Stimulated activated CD4-positive, alpha-beta T cell treated with anti-CD3 and anti-CD28 coated beads, Interleukin-1b, Interleukin-23, amount 100 ng/mL, for 48 hours (primary cell): ENCODE data around the gene LCNL1.

ENCODE experiments used
- DNase-seq: peaks from one replicate; pipeline ENCODE4 v3.0.0-alpha.2; 2020

Gene LCNL1

DNA sequence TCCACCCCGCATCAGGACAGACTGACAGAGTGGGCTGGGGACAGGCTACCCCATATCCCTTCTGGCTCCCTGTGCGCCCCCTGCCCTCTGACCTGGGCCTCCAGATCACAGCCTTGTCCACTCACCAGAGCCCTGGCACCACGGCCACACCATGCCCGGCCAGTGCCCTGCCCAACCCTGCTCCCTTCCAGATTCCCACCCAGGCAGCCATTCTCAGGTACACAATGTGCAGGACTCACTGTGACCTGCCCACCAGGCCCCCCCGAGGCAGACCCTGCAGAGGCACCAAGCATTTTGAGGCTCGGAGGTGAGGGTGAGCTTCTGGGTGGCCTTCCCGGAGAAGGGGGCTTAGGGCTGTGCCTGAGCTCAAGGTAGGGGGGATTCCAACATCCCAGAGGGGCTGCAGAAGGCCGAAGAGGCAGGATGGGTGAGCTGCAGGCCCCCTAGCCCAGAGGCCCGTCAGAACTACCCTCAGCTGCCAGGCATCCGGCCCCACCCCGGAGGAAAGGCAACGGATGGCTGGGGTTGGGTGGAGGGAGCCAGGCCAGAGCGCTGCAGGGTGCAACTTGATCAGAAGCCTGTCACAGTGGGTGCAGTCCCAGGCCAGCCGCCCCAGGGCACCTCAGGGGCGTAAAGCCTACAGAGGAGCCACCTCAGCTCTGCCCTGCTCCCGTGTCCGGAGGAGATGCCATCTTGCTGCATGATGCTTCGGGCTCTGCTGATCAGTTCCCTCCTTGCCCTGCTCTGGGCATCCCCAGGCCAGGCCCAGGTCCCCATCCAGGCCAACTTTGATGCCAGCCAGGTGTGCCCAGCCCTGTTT is at the start of gene LCNL1:
LCNL1 (plus strand) TSS at position 762 of the 820 bp plus-strand sequence. CDS start 594 bp downstream, outside the sequence.
- DNase-seq, result no peak

DNA sequence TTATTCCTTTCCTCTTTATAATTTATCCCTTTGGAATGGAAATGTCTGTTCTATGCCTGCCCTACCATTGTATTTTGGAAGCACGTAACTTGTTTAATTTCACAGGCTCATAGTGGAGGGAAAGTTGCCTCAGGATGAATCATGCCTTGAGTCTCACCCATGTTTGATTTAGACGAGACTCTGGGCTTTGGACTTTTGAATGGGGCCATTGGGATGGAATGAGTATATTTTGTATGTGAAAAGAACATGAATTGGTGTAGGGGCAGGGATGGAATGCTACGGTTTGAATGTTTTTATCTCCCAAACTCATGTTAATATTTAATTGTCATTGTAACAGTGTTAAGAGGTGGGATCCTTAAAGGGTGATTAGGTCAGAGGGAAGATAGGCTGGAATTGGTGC is 48.5 kb upstream of the LCNL1 start:
- DNase-seq, result no peak

DNA sequence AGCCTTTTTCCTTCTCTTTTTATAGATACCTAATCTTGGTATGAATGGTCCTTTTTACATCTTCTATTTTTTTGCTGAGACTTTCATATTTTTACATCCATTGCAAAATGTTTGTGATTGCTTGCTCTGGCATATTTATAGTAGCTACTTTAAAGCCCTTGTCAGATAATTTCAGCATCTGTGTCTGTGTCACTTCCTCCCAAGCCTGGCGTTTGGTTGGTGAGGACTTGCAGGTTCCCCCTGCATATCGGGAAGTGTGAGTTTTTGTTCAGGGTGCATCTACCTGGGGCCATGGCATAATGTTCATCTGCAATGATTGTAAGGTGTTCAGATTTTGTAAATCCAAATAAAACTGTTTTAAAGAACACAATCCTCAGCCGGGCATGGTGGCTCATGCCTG is 47.1 kb upstream of the LCNL1 start:
- DNase-seq, result no peak

DNA sequence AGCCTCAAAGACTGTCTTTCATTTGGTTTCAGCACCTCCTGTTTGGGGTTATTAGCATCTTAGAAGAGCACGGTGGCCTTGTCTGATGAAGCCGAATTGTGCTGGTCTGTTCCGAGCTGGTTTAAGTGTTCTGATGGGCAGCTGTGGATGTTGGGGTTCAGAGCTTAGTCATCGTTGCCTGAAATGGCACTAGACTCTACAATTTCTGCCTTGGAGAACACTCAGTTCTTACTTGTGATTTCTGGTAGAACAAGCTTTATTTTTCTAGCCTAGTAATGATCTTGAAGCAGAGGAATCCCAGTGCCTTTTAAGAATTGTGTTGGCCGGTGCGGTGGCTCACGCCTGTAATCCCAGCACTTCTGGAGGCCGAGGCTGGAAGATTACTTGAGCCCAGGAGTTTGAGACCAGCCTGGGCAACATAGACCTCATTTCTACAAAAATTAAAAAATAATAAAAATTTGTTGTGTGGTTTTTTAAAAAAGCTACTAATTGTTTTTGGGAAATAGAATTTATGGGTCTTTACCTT is 46.1 kb upstream of the LCNL1 start:
- DNase-seq, result no peak

DNA sequence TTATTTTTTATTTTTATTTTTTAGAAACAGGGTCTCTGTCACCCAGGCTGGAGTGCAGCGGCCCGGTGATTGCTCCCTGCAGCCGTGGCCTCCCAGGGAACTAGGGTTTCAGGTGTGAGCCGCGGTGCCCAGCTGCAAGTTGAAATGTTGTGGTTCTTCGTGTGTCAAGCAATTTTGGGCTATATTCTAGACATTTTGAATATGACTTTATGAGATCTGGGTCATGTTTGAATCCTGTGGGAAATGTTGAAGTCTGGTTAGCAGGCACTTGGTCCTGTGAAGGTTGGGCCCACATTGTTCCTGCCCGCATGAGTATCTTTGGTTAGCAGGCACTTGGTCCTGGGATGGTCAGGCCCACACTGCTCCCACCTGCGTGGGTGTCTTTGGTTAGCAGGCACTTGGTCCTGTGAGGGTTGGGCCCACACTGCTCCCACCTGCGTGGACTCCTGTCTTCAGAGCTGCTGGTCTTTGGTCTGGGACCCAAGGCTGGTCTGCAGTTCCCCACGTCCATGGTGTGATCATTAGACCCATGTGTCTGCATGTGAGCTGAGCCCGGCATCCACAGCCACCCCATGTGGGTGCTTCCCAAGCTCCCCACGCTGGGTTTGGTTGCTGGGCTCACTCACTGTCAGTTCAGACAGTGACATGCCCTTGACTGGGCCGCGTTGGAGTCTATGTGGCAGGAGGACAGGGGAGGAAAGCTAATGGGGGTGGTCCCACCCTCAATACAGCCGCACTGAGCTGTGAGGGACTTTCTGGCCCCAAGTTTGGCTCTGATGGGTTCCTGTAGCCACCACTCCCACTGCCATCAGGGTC is 45.4 kb upstream of the LCNL1 start:
- no peak for DNase-seq

DNA sequence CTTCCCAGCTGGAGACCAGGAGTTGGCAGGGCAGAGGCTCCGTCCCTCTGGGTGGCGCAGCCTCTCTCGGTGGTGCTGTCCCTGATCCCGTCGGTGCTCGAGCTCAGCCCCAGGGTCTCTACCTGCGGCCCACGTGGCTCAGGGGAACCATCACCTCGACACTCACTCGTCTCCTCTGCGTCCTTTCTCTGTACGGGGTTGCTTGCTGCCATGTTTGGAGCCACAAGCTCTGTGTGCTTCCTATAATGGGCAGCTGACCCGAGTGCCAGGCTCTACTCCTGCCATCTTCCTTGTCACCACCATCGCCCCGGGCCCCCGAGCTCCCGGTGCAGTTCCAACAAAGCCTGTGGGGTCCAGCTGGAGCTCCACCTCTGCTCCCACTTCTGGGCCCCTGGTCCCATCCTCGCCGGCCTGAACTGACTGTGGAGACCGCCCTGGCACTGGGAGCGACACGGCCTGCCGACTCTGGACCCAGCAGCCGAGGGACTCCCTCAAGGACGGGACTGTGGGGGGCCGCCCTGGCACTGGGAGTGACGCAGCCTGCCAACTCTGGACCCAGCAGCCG is 43.3 kb upstream of the LCNL1 start:
- no peak for DNase-seq

DNA sequence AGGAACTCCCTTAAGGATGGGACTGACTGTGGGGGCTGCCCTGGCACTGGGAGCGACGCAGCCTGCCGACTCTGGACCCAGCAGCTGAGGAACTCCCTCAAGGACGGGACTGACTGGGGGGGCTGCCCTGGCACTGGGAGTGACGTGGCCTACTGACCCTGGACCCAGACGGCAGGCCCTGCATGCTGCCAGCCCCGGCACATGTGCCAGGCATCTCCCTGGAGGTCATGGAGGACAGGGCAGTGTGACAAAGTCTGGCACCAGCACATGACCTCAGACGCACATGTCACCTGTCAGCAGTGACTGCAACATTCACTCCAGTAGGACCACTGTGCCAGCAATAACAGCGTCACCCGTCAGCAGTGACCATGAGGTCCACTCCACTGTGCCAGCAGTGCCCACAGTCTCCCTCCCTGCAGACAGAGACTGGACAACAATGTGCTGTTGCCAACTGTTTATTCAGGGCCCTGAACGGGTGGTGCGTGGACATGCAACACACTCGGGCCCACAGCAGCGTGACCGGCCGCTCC is 42.7 kb upstream of the LCNL1 start:
- no peak for DNase-seq

DNA sequence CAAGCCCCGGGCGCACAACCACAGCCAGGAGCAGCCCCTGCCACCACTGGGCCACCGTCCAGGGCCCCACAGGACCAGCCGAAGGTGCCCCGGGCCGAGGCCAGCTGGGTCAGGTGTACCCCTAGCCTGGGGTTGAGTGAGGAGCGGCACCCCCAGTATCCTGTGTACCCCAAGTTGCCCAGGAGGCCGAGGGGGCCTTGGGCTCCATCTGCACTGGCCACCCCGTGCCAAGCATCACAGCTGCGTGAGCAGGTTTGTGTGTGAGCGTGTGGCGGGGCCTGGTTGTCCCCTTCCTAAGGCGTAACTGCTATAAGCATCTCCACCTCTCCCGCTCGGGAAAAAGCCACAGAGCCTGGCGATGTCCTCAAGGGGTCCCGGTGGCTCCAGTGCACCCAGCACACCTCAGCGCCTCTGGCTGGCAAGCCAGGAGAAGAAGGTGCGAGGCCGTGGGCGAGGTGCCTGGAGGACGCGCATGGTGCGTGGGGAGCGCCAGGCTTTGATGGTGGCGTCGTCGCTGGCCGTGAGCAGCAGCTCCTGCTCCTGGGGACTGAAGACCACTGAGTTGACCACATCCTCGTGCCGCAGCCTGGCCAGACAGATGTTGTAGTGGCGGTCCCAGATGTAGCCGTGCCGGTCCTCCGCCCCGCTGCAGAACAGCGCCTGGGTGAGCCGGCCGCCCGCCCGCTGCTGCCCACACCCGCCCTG is 42.1 kb upstream of the LCNL1 start:
- no peak for DNase-seq

DNA sequence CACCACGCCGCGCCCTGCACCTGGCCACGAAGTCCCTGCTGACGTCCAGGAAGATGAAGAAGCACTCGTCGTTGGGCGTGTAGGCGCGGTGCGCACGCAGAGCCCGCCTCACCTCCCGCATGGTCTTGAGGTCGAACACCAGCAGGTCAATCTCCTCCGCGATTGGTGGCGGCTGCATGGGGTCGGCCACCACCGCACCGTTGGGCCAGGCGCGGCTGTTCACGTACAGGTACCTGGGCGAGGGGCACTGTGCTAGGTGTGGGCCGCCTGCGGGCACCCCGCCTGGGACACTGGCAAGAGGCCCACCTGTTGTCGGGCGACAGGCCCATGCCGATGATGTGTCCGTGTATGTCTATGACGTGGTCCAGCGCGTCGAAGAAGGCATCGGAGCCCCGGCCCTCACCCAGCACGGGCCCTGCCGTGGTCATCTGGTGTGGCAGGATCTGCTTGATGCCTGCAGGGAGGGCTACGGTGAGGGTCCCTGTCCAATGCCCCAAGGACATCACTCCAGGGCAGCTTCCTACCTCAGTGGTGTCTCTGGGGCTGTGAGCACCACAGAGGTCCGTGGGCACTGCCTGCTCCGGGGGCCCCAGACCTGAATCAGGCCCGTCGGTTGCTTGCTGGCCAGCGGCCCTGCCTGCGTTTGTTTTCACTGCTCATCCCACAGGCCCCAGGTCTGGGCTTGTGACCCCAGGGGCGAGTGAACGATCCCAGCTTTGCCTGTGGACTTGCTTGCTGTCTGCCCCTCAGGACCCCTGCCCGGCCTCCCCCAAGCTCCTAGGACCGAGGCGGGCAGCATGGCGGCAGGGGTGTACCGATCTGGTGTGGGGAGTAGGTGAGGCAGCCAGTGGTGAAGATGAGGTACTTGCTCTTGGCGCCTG is 41.3 kb upstream of the LCNL1 start:
- no peak for DNase-seq

DNA sequence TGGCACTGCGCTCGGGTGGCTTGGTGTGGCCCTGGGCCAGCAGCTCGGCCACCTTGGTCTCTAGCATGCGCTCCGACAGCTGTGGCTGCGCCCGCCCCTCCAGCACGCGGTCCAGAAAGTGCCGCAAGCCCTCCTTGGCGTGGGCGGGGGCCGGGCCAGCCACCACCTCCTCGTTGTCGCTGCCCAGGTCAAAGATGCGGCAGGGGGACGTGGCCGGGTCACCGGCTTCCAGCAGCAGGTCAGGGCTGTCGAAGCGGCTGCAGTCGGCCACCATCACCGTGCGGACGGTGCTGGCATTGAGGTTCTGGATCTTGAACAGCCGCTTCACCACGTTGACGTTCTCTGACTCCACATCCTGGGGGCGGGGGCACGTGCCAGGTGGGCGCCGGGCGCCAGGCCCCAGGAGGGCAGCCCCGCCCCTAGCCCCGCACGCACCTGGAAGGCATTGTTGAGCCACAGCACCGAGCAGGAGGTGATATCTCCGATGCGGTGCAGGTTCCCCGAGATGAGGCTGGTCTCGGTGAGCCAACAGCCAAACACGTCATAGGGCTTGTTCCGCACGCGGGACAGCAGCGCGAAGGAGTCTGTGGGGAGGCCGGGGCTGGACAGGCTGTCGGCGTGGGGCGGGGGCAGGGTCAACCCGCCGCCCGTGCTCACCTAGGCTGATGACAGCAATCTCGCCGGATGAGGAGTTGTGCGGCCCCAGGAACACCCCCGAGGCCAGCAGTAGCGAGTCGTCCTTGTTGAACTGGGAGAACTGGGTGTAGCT is 40.5 kb upstream of the LCNL1 start:
- no peak for DNase-seq

DNA sequence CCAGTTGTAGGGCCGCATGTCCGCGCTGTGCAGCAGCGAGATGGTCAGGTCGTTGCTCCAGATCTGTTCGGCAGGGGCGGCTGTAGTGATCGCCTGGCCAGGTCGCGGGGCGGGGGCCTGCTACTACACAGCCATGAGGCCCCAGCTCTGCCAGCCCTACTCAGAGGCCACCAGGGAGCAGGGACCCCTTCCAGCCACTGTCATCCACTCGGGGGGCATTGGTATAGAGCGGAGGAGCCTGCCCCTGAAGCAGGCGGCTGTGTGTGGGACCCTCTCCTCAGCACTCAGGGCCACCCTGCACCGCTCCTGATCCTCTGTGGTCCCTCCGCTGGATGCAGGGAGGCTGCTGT is 39.9 kb upstream of the LCNL1 start:
- DNase-seq, result no peak

DNA sequence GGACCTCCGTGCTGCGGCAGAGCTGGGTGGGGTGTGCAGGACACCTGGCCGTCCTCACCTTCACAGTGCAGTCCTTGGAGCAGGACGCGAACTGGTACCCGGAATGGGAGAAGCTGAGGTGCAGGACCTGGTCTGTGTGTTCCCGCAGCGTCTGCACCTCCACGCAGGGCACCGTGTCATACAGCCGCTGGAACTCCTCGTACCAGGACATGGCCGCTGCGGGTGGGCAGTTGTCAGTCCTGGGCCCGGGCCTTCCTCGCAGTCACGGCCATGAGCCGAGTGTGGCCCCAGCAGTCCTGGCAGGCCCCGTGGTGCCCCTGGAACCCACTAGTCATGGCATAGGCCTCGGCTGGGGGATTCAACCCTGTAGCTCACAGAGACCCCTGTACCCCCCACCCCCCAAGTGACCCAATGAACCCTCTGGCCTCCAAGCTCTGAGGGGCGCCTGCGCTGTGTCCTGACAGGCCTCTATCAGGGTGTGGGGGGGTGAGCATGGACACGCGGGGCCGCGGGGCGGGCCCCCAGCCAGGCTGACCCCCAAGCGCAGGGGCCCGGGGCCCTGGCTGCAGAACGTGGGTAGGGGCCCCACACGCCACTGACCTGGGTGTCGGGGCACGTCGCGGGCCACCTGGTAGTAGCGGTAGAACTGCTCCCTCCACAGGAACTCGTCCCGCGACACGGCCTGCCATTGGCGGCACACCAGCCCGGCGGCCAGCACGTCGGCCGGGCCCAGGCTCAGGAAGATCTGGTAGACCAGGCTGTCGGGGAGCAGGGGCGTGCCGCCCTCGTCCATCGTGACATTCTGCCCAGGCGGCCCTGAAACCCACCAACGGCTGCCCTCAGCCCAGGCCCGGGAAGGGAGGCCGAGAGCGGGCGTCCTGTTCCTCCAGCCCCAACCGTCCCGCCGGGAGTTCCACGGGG is 39.2 kb upstream of the LCNL1 start:
- peak; percentile 37 for DNase-seq

DNA sequence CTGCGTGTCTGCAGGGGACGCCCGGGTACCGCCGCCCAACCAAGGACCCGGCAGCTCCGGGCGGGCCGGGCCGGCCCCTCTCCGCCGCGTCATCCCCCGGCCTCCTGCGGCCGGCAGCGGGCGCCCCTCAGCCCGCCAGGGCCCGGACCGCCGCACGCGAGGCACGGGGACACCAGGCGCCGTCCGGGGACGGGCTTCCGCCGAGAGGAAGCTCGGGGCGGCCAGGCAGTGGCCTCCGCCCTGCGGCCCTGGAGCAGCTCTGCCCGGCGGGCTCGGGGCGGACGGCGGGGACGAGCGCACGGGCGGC is 38.6 kb upstream of the LCNL1 start:
- DNase-seq, result no peak

DNA sequence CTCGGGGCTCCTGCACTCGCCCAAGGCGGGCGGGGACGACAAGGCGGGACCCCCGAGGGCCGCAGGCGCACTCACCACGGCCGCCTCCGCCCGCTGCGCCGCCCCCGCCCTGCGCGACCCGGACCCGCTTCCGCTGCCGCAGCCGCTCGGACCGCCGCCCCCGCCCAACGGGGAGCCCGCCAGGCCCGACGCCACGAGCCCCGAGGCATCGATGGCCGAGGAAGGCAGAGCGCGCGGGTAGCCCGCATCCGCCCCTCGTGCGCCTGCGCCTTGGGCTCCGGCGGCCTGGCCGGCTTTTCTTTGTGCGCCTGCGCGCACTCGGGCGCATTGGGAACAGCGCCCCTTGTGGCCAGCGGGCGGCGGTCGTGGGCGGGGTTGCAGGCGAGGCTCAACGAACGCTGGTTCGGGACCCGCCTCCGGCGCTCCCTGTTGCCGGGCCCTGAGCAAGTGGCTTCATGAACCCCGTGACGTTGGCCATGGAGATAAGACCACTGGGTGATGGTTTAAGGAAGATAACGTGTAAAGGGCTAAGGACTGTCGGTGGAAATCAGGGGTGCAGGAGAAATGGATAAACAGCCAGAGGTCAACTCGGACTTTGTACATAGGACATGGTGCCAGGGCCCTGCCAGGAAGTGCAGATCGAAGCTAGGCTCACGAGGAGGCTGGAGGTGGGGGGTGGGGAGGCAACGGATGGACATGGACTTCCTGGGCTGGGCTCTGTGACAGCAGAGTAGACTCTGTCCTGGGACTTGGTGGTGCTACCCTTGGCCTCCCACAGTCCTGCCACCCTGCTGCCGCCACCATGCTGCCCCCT is 38.1 kb upstream of the LCNL1 start, which contains the start of the genes C8G and FBXW5:
C8G (plus strand) TSS at position 725 of the 814 bp plus-strand sequence; CDS start at position 803, 78 bp downstream.
FBXW5 (minus strand) TSS at position 220 of the 814 bp plus-strand sequence. CDS start 655 bp downstream, outside the sequence.
- peak; percentile 93 for DNase-seq

DNA sequence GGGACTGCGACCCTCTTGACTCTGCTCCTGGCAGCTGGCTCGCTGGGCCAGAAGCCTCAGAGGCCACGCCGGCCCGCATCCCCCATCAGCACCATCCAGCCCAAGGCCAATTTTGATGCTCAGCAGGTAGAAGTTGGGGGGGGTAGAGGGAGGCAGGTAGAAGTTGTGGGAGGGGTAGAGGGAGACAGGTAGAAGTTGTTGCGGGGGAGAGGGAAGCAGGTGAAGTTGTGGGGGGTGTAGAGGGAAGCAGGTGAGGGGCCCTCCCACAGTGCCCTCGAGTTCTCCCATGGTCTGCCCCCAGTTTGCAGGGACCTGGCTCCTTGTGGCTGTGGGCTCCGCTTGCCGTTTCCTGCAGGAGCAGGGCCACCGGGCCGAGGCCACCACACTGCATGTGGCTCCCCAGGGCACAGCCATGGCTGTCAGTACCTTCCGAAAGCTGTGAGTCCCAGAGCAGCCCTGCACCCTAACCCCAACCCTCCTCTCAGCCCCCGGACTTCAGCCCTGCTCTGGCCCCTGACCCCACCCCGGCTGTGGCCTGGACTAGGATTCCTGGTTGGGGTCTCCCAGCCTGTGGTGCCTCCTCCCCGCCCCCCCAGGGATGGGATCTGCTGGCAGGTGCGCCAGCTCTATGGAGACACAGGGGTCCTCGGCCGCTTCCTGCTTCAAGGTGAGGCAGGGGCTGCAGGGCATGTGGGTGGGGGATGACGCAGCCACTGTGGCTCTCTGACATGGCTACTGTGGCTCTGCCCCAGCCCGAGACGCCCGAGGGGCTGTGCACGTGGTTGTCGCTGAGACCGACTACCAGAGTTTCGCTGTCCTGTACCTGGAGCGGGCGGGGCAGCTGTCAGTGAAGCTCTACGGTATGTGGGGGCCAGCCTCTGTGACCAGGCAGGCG is 37.2 kb upstream of the LCNL1 start:
- DNase-seq, result no peak

DNA sequence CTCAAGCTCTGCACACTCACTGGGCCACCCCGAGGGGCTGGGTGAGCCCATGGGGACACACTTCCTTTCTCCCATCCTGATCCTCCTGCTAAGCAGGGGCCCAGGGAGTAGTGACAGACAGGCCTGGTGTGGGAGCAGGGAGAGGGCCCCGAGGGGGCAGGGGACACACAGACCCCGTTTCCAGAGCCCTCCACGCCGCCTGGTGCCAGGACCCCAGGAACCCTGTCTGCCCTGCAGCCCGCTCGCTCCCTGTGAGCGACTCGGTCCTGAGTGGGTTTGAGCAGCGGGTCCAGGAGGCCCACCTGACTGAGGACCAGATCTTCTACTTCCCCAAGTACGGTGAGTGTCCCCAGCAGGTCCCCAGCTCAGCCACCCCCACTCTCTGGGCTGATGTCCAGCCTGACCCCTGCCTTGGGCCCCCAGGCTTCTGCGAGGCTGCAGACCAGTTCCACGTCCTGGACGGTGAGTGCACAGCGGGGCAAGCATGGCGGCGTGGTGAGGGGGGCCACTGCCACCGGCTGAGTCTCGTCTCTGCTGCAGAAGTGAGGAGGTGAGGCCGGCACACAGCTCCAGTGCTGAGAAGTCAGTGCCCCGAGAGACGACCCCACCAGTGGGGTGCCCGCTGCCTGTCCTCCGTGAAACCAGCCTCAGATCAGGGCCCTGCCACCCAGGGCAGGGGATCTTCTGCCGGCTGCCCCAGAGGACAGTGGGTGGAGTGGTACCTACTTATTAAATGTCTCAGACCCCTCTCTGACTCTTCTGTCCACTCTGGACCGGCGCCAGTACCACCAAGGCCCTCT is 36.4 kb upstream of the LCNL1 start:
- DNase-seq, result no peak
